Esophagus (tissue), 2 donors: ENCODE data around the gene TDRD12. TPM values are rescaled to one million over a fixed set of nuclear protein-coding genes. Genes with fewer than 3 reads are reported as not detected.
"Not testable (repeated sequence)": the region's sequence is repeated elsewhere in the genome, so short reads cannot be mapped to it uniquely, and the experiment has no call there.

Source experiments
- H3K27ac ChIP-seq, 2 donors: one replicate each; pipeline ENCODE4 v1.5.1; 2013; ENCODE audit warnings: low read depth in 2 of 2, mild to moderate bottlenecking in 2 of 2, inconsistent platforms in 1 of 2, low read length in 1 of 2, moderate library complexity in 1 of 2
- H3K27me3 ChIP-seq, 2 donors: one replicate each; pipeline ENCODE4 v1.6.1; 2013; ENCODE audit warnings: low read length in 2 of 2, control low read depth in 1 of 2, mild to moderate bottlenecking in 1 of 2; ENCODE audit not compliant: insufficient read depth in 2 of 2, control insufficient read depth in 1 of 2
- H3K36me3 ChIP-seq, 2 donors: one replicate each; pipeline ENCODE4 v1.6.1; 2013; ENCODE audit warnings: low read length in 1 of 2; ENCODE audit not compliant: control insufficient read depth in 2 of 2, insufficient read depth in 2 of 2
- H3K4me1 ChIP-seq, 2 donors: one replicate each; pipeline ENCODE4 v1.6.1; 2013; ENCODE audit warnings: low read length in 1 of 2; ENCODE audit not compliant: control insufficient read depth in 2 of 2, insufficient read depth in 2 of 2
- H3K4me3 ChIP-seq, 2 donors: one replicate each; pipeline ENCODE4 v1.5.1; 2013; ENCODE audit warnings: low read length in 2 of 2, mild to moderate bottlenecking in 2 of 2, low read depth in 1 of 2, moderate library complexity in 1 of 2
- H3K9me3 ChIP-seq, 2 donors: one replicate each; pipeline ENCODE4 v1.6.1; 2013; ENCODE audit warnings: mild to moderate bottlenecking in 2 of 2, low read depth in 1 of 2, low read length in 1 of 2, moderate library complexity in 1 of 2; ENCODE audit not compliant: control insufficient read depth in 2 of 2, insufficient read depth in 1 of 2
- WGBS, 2 donors: extraction: QIAGEN DNeasy Blood & Tissue Kit; methylation state at CpG; one replicate each; pipeline ENCODE4 v1.1.7; 2013; 5-methylcytosine and 5-hydroxymethylcytosine counted together
- polyA plus RNA-seq, 2 donors: library from polyadenylated mRNA; stranded (reverse); fragments of 200-250 nt; gene quantifications; one replicate each; pipeline ENCODE4 v1.2.3, GENCODE V29; 2013
- donor health status: healthy with polysubstance abuse.
- donor health status: Bipolar disorder and iron deficiency.

TDRD12 gene
- polyA plus RNA-seq, 2 donors, result 0.04 to 0.06 TPM

DNA sequence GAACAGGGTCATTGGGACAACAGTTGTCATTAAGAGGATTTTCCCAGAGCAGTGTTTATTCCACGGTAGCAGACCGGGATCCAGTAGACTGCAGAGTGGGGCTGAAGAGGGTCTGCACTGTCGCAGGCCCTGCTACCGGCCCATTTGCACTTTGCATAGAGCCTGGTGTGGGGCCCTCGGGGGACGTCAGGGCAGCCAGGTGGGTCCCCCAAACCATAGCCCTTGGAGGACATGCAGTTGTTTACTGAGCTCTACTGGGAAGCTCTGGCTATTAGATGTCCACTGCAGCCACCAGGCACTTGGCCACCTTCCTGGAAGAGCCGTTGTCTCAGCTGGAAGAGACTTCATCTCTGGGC is 104.2 kb downstream of the TDRD12 start:
- Histone ChIP-seq H3K4me1 (no peaks in the 10 kb centered on the region), H3K36me3 (no peaks in the 10 kb centered on the region), H3K27me3 (no peaks in the 10 kb centered on the region), H3K27ac (no peak overlapping the region), H3K4me3 (no peak overlapping the region), H3K9me3 (no peaks in the 10 kb centered on the region)
- WGBS, 2 donors, result 79 to 85% methylated on average over 7 of the region's 7 CpGs

DNA sequence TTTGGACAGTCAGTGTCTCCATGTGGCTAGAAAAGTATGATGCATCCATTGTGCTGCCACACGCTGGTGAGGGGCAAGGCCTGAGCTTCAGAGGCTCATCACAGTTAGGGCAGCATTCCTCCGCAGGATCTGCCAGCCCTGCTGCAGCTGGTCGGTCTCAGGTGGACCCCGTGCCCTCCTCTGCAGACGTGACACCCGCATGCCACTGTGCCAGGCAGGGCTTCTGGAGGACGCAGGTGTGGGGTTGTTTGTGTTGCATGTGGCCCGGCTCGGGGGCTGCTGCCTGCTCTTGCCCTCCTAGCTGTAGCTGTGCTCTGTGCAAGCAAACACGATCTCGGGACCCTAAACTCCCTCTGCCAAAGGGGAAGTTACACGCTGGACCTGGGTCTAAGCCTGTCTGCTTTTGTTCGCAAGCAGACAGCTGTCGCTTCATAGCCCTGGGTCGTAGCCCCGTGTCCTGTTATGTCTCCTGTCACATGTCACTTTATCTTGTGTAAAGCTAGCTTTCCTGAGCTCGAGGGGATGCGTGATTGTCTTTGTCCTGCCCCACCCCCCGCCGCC is 104.7 kb downstream of the TDRD12 start:
- no peak overlapping the region for H3K27ac ChIP-seq
- WGBS, 2 donors, result 52 to 54% methylated on average over 20 of the region's 20 CpGs

DNA sequence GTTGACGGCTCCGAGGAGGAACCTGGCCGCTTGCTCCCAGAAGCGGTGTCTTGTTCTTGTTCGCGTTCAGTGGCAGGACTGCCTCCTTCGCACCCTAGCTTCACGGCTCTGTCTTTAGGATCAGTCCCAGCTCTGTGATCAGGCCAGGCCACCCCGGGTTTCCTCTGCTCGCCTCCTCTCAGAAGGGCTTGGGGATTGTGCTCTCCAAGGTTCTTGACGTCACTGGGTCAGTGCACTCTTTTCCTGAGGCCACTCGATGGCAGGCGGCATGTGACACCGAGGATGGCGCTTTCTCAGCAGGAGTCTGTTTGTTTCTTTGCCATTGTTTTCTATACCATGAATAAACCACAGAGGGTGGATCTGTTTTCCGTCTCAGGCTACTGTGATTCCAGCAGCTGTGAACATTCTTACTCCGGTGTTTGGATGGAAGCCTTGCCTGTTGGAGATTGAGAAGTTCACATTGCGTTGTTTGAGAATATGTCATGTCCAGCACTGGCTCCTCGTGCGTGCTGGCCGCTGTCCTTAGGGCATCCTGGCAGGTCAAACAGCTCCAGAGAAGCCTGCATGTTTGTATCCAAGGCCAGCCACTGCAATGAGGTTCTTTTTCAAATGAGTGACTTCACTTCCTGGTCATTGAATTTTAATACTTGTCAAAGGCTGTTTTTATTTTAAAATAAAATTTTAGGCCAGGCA is 105.5 kb downstream of the TDRD12 start:
- 62 to 63% methylated on average over 21 of the region's 21 CpGs for WGBS, 2 donors
- H3K27me3 ChIP-seq, result no peaks in the 10 kb centered on the region
- H3K36me3 ChIP-seq, result no peaks in the 10 kb centered on the region
- H3K27ac ChIP-seq, result no peak overlapping the region
- no peaks in the 10 kb centered on the region for H3K4me1 ChIP-seq
- no peak overlapping the region for H3K4me3 ChIP-seq
- H3K9me3 ChIP-seq, result no peaks in the 10 kb centered on the region

More for the DNA sequence above, 104.7 kb downstream of the TDRD12 start:
- no peaks in the 10 kb centered on the region for H3K27me3 ChIP-seq
- no peaks in the 10 kb centered on the region for H3K9me3 ChIP-seq
- no peaks in the 10 kb centered on the region for H3K4me1 ChIP-seq
- H3K36me3 ChIP-seq, result no peaks in the 10 kb centered on the region
- no peak overlapping the region for H3K4me3 ChIP-seq

- Histone ChIP-seq H3K4me3 (no peak overlapping the region), H3K27ac (no peak overlapping the region), H3K9me3 (no peaks in the 10 kb centered on the region), H3K4me1 (no peaks in the 10 kb centered on the region), H3K36me3 (no peaks in the 10 kb centered on the region), H3K27me3 (no peaks in the 10 kb centered on the region)
- 86 to 91% methylated on average over 4 of the region's 4 CpGs for WGBS, 2 donors
Observed at GRCh38 chr19:32828139-32828538, 108.6 kb downstream of the TDRD12 start.

DNA sequence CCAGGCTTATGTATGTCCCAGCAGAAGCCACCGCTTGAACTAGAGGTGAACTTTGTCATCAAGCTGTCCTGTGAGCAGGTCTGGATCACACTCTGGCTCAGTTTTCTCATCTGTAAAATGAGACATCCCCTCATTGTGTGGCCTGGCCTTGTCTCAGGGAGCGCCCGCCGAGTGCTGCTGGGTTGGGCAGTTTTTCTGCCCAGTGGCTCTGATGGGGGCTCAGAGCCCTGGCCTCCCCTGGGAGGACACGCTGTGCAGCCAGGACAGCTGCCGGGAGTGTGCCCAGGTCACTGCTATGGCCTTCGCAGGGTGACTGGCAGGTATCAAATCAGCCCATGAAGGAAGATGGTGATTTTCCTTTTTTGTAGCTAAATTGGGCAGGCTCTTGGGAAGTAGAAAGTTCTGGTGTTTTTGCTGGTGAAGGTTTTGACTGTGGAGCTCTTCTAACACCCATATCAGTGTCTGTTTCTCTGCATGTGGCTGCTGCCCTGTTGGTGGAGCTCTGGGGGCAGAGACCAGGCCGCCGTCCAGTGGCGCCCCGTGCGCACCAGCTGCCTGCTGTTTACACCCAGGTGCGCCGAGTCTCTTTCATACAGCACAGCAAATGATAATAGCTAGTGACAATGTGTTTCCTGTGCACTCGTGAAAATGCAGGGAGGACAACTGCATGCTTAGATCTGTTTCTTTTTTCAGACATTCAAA is 109.2 kb downstream of the TDRD12 start:
- Histone ChIP-seq H3K9me3 (no peaks in the 10 kb centered on the region), H3K36me3 (no peaks in the 10 kb centered on the region), H3K4me1 (no peaks in the 10 kb centered on the region), H3K27me3 (no peaks in the 10 kb centered on the region), H3K4me3 (no peak overlapping the region), H3K27ac (no peak overlapping the region)
- WGBS, 2 donors, result 86 to 87% methylated on average over 15 of the region's 15 CpGs

- 84 to 90% methylated on average over 10 of the region's 10 CpGs for WGBS, 2 donors
- H3K4me1 ChIP-seq, result no peaks in the 10 kb centered on the region
- H3K27ac ChIP-seq, result no peak overlapping the region
- H3K9me3 ChIP-seq, result no peaks in the 10 kb centered on the region
- no peak overlapping the region for H3K4me3 ChIP-seq
- H3K27me3 ChIP-seq, result no peaks in the 10 kb centered on the region
- no peaks in the 10 kb centered on the region for H3K36me3 ChIP-seq
Observed at GRCh38 chr19:32829345-32829896, 109.9 kb downstream of the TDRD12 start.

GRCh38 chr19:32830231-32831014 is 110.9 kb downstream of the TDRD12 start:
- no peak overlapping the region for H3K27ac ChIP-seq
- no peaks in the 10 kb centered on the region for H3K36me3 ChIP-seq
- no peaks in the 10 kb centered on the region for H3K4me1 ChIP-seq
- H3K27me3 ChIP-seq, result no peaks in the 10 kb centered on the region
- H3K9me3 ChIP-seq, result no peaks in the 10 kb centered on the region
- 89 to 92% methylated on average over 8 of the region's 8 CpGs for WGBS, 2 donors
- H3K4me3 ChIP-seq, result no peak overlapping the region

- H3K36me3 ChIP-seq, result no peaks in the 10 kb centered on the region
- no peak overlapping the region for H3K4me3 ChIP-seq
- no peaks in the 10 kb centered on the region for H3K27me3 ChIP-seq
- no peaks in the 10 kb centered on the region for H3K9me3 ChIP-seq
- H3K4me1 ChIP-seq, result no peaks in the 10 kb centered on the region
- no peak overlapping the region for H3K27ac ChIP-seq
- 90 to 92% methylated on average over 5 of the region's 5 CpGs for WGBS, 2 donors
Observed at GRCh38 chr19:32831611-32832010, 112.0 kb downstream of the TDRD12 start.

- H3K9me3 ChIP-seq, H3K36me3 ChIP-seq, H3K27ac ChIP-seq, H3K4me1 ChIP-seq, H3K27me3 ChIP-seq, H3K4me3 ChIP-seq: not testable (repeated sequence)
- WGBS, 2 donors, result 94% methylated on average over 12 of the region's 12 CpGs
Observed at GRCh38 chr19:32832094-32832493, 112.5 kb downstream of the TDRD12 start.
